NT2/D1 (cell line): ENCODE measurements around the gene ELANE.

Experiments used
- SUZ12 ChIP-seq: IDR thresholded peaks from 2 replicates; pipeline ENCODE4 v1.6.1; 2011; ENCODE audit not compliant: insufficient read length, insufficient read depth; ENCODE audit errors: extremely low read depth
- YY1 ChIP-seq: IDR thresholded peaks from 2 replicates; pipeline ENCODE4 v1.6.1; 2011; ENCODE audit not compliant: insufficient read length, insufficient read depth
- ZNF274 ChIP-seq: IDR thresholded peaks from 2 replicates; pipeline ENCODE4 v1.6.1; 2011; ENCODE audit warnings: mild to moderate bottlenecking, low read depth, low read length

GRCh38 chr19:848386-848921 is 3.6 kb upstream of the ELANE start:
- TF ChIP-seq YY1: no peak
- no peak for TF ChIP-seq ZNF274
- no peak for TF ChIP-seq SUZ12
